ENCODE measurements around the gene STAC2. TPM values are rescaled to one million over a fixed set of nuclear protein-coding genes. Genes with fewer than 3 reads are reported as not detected.
A peak's percentile ranks its signal among the peaks of the same experiment; 100 is the strongest.

The STAC2 gene
- total RNA-seq, 1 donor from 2014 or later = not detected

GRCh38 chr17:39165178-39165840 is 60.4 kb downstream of the STAC2 start:
- no peak for DNase-seq (ENCODE audit: low read depth, low spot score)

DNA sequence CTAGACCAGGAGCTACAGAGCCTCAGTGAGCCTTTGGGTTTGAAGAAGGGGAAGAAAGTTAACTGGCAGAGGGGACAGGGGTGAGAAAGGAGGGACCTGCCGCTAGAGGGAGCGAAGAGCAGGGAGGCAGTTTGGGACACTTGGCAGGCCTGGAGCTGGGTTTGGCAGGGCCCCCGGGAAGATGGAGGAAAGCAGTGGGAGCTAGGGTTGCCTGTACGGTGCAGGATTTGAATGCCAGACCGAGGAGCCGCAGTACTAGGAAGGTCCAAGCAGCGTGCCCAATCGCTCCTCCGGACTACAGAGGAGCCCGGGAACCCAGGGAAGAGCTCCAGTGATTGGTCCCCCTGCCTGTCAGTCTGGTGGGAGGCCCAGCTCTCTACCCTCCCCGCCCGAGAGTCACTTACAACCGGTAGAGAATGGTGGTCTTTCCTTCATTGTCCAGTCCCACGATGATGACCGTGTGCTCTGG is 61.0 kb downstream of the STAC2 start:
- DNase-seq (ENCODE audit: low read depth, low spot score) = peak; percentile 78

- no peak for DNase-seq (ENCODE audit: low read depth, low spot score)
Measured at GRCh38 chr17:39161962-39162361, 63.8 kb downstream of the STAC2 start.

Other genes starting within 250 kb of the STAC2 start
- not detected in 2 replicates for gene PLXDC1, start 74.3 kb downstream of the STAC2 start, total RNA-seq
- gene ARL5C, start 59.8 kb downstream of the STAC2 start, total RNA-seq = not detected in 2 replicates
- 2.0 and 2.3 TPM in 2 replicates for gene CACNB1, start 28.3 kb downstream of the STAC2 start, total RNA-seq
- gene RPL19, start 25.7 kb downstream of the STAC2 start, total RNA-seq = 1,524 and 2,115 TPM in 2 replicates
- gene FBXL20, start 175.7 kb upstream of the STAC2 start, total RNA-seq = 7.2 and 13.5 TPM in 2 replicates
- 23.9 and 33.9 TPM in 2 replicates for gene MED1, start 225.3 kb upstream of the STAC2 start, total RNA-seq
- gene CDK12, start 235.5 kb upstream of the STAC2 start, total RNA-seq = 22.2 and 27.5 TPM in 2 replicates